HAP-1 (cell line): ENCODE measurements around the gene CLIC4.
"Not testable (repeated sequence)": the region's sequence is repeated elsewhere in the genome, so short reads cannot be mapped to it uniquely, and the experiment has no call there.

Source experiments
- DNase-seq, 2 experiments: peaks; one replicate each; pipeline ENCODE4 v3.0.0-alpha.2; 2016 to 2020; ENCODE audit warnings: low spot score in 2 of 2
- H3K27me3 ChIP-seq: fragments of 250-450 bp; sonication (Bioruptor Pico); 2 replicates; pipeline ENCODE4 v1.5.1; 2020; ENCODE audit warnings: low read depth, mild to moderate bottlenecking, moderate library complexity
- H3K36me3 ChIP-seq: fragments of 250-450 bp; sonication (Bioruptor Pico); replicated peaks from 2 replicates; pipeline ENCODE4 v1.5.1; 2020; ENCODE audit warnings: mild to moderate bottlenecking
- H3K4me1 ChIP-seq: fragments of 250-450 bp; sonication (Bioruptor Pico); 2 replicates; pipeline ENCODE4 v1.5.1; 2020; ENCODE audit warnings: mild to moderate bottlenecking
- H3K4me3 ChIP-seq: fragments of 250-450 bp; sonication (Bioruptor Pico); 2 replicates; pipeline ENCODE4 v1.5.1; 2020; ENCODE audit warnings: mild to moderate bottlenecking, moderate library complexity
- H3K9me3 ChIP-seq: fragments of 250-450 bp; sonication (Bioruptor Pico); 2 replicates; pipeline ENCODE4 v1.5.1; 2020; ENCODE audit warnings: mild to moderate bottlenecking, moderate library complexity
- in situ Hi-C: fragments of 300-500 bp; cut with MboI; formaldehyde crosslinking; loops from 3 replicates; pipeline ENCODE4 v1.14.3; 2020; ENCODE audit warnings: low sequenced_read_pairs, inconsistent platforms, mixed read lengths

CLIC4 gene

GRCh38 chr1:24891367-24891766 lies 146.1 kb downstream of the CLIC4 start:
- H3K36me3 ChIP-seq, in situ Hi-C loops, H3K27me3 ChIP-seq, H3K4me3 ChIP-seq, H3K4me1 ChIP-seq, DNase-seq: not testable (repeated sequence)
- H3K9me3 ChIP-seq: peaks cover 13% of the 10 kb centered on the region; the same call in 1 of the 2 replicates

GRCh38 chr1:24892188-24893153 lies 147.2 kb downstream of the CLIC4 start:
- H3K4me1 ChIP-seq: no peaks in the 10 kb centered on the region
- H3K36me3 ChIP-seq: no peaks in the 10 kb centered on the region
- in situ Hi-C loops: no loop called here
- H3K9me3 ChIP-seq: peaks cover 13% of the 10 kb centered on the region; the same call in 1 of the 2 replicates
- DNase-seq: no peak
- no peak overlapping the region for H3K4me3 ChIP-seq
- no peaks in the 10 kb centered on the region for H3K27me3 ChIP-seq

- Histone ChIP-seq H3K4me1 (no peaks in the 10 kb centered on the region), H3K36me3 (no peaks in the 10 kb centered on the region), H3K9me3 (peaks cover 13% of the 10 kb centered on the region; the same call in 1 of the 2 replicates), H3K27me3 (no peaks in the 10 kb centered on the region), H3K4me3 (no peak overlapping the region)
- DNase-seq: no peak
- in situ Hi-C loops: no loop called here
Measured at GRCh38 chr1:24893431-24893830, 148.2 kb downstream of the CLIC4 start.
